Measurements from ENCODE around the gene DGCR2. TPM values are rescaled to one million over a fixed set of nuclear protein-coding genes. Genes with fewer than 3 reads are reported as not detected.

DGCR2 gene
- total RNA-seq, 1 donor from 2014 or later: 64.4 TPM

- no peak overlapping the region for H3K4me3 Mint-ChIP-seq (ENCODE audit: unreplicated experiment)
- TF ChIP-seq CTCF (IDR thresholded peaks at IDR 0.05): no peak
- H3K36me3 Mint-ChIP-seq (ENCODE audit: unreplicated experiment): peaks cover 32% of the 10 kb centered on the region
- H3K4me1 Mint-ChIP-seq (ENCODE audit: unreplicated experiment): no peaks in the 10 kb centered on the region
- no peak overlapping the region for H3K27ac Mint-ChIP-seq (ENCODE audit: unreplicated experiment)
- no peak for DNase-seq (ENCODE audit: extremely low spot score, unreplicated experiment)
- no peaks in the 10 kb centered on the region for H3K9me3 Mint-ChIP-seq (ENCODE audit: unreplicated experiment)
- no peaks in the 10 kb centered on the region for H3K27me3 Mint-ChIP-seq (ENCODE audit: unreplicated experiment)
These were observed 10.6 kb upstream of the DGCR2 start for GRCh38 chr22:19132693-19133400.

DNA sequence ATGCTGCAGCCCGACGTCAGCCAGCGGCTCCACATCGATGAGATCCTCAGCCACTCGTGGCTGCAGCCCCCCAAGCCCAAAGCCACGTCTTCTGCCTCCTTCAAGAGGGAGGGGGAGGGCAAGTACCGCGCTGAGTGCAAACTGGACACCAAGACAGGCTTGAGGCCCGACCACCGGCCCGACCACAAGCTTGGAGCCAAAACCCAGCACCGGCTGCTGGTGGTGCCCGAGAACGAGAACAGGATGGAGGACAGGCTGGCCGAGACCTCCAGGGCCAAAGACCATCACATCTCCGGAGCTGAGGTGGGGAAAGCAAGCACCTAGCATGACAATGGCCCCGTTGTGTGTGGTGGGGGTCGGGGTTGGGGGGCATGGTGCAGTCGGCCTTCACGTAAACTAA lies 9.9 kb upstream of the DGCR2 start:
- H3K4me1 Mint-ChIP-seq (ENCODE audit: unreplicated experiment): no peaks in the 10 kb centered on the region
- H3K36me3 Mint-ChIP-seq (ENCODE audit: unreplicated experiment): peaks cover 32% of the 10 kb centered on the region
- no peak overlapping the region for H3K27ac Mint-ChIP-seq (ENCODE audit: unreplicated experiment)
- H3K4me3 Mint-ChIP-seq (ENCODE audit: unreplicated experiment): no peak overlapping the region
- no peak for TF ChIP-seq CTCF (IDR thresholded peaks at IDR 0.05)
- no peak for DNase-seq (ENCODE audit: extremely low spot score, unreplicated experiment)
- no peaks in the 10 kb centered on the region for H3K27me3 Mint-ChIP-seq (ENCODE audit: unreplicated experiment)
- H3K9me3 Mint-ChIP-seq (ENCODE audit: unreplicated experiment): no peaks in the 10 kb centered on the region

- no peak for DNase-seq (ENCODE audit: extremely low spot score, unreplicated experiment)
- Mint-ChIP-seq H3K36me3 (ENCODE audit: unreplicated experiment) (peaks cover 27% of the 10 kb centered on the region), H3K27ac (ENCODE audit: unreplicated experiment) (no peak overlapping the region), H3K4me1 (ENCODE audit: unreplicated experiment) (no peaks in the 10 kb centered on the region), H3K9me3 (ENCODE audit: unreplicated experiment) (no peaks in the 10 kb centered on the region), H3K27me3 (ENCODE audit: unreplicated experiment) (no peaks in the 10 kb centered on the region), H3K4me3 (ENCODE audit: unreplicated experiment) (no peak overlapping the region)
- TF ChIP-seq CTCF (IDR thresholded peaks at IDR 0.05): no peak
These were observed 9.4 kb upstream of the DGCR2 start for GRCh38 chr22:19131685-19132015.

DNA sequence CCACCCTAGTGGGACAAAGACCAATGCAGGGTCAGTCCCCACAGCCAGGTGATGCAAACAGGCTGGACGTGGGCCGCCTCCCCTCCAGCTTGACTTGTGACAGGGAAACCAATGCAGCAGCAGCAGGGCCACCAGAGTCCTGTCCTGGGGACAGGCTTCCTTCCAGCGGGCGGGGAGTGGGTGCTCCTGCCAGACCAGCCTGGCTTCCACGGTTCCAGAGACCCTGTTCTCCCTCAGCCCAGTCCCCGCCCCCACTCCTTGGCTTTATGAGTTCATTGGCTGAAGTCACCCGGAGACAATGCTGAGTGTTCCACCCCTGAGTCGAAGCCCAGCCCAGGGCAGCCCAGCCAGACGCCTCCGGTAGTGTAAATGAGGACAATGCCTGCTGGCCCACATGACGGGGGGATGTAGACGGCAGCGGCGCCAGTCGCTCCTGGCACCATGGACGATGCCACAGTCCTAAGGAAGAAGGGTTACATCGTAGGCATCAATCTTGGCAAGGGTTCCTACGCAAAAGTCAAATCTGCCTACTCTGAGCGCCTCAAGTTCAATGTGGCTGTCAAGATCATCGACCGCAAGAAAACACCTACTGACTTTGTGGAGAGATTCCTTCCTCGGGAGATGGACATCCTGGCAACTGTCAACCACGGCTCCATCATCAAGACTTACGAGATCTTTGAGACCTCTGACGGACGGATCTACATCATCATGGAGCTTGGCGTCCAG lies 8.9 kb upstream of the DGCR2 start, which contains the start of gene TSSK2:
Gene TSSK2 (plus strand): TSS at position 350 of the 726 bp plus-strand sequence. CDS start 92 bp downstream, at position 442.
- no peak for TF ChIP-seq CTCF (IDR thresholded peaks at IDR 0.05)
- peaks cover 22% of the 10 kb centered on the region for H3K36me3 Mint-ChIP-seq (ENCODE audit: unreplicated experiment)
- H3K4me1 Mint-ChIP-seq (ENCODE audit: unreplicated experiment): no peaks in the 10 kb centered on the region
- no peaks in the 10 kb centered on the region for H3K27me3 Mint-ChIP-seq (ENCODE audit: unreplicated experiment)
- no peak within 1 kb of the TSS for H3K27ac Mint-ChIP-seq (ENCODE audit: unreplicated experiment)
- DNase-seq (ENCODE audit: extremely low spot score, unreplicated experiment): no peak
- H3K9me3 Mint-ChIP-seq (ENCODE audit: unreplicated experiment): no peaks in the 10 kb centered on the region
- H3K4me3 Mint-ChIP-seq (ENCODE audit: unreplicated experiment): no peak within 1 kb of the TSS

DNA sequence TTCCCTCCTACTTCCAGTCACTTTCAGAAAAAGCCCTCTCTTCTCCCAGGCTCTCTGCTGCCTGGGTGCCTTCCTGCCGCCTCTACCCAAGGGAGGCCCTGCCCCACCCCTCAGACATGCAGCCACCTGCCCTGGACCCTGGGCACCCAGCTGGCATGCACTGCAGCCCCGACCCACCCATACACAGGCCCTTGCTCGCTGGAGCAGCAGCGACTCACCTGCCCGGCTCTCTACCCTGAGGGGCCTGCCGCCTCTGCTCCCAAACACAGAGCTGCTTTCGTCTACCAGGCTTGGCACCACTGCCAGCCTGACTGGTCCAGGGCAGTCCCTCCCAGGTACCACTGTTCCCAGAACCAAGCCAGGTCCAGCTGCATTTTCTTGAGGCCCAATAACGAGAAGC lies 7.7 kb upstream of the DGCR2 start:
- peaks cover 16% of the 10 kb centered on the region for H3K36me3 Mint-ChIP-seq (ENCODE audit: unreplicated experiment)
- no peak for TF ChIP-seq CTCF (IDR thresholded peaks at IDR 0.05)

More for the DNA sequence above, 7.7 kb upstream of the DGCR2 start:
- H3K27ac Mint-ChIP-seq (ENCODE audit: unreplicated experiment): no peak overlapping the region
- DNase-seq (ENCODE audit: extremely low spot score, unreplicated experiment): no peak
- no peak overlapping the region for H3K4me3 Mint-ChIP-seq (ENCODE audit: unreplicated experiment)
- no peaks in the 10 kb centered on the region for H3K4me1 Mint-ChIP-seq (ENCODE audit: unreplicated experiment)
- H3K27me3 Mint-ChIP-seq (ENCODE audit: unreplicated experiment): no peaks in the 10 kb centered on the region
- no peaks in the 10 kb centered on the region for H3K9me3 Mint-ChIP-seq (ENCODE audit: unreplicated experiment)
